Memory B cell (primary cell): ENCODE data around the gene S1PR1.

Source experiments
- ATAC-seq: fragments of 150-1000 bp; cut with Tn5 transposase; 2 replicates; pipeline ENCODE4 v1.10.0; 2021; ENCODE audit warnings: low read depth, mild to moderate bottlenecking, moderate library complexity
- DNase-seq, 2 donors: peaks; one replicate each; pipeline ENCODE4 v3.0.0; 2022; ENCODE audit warnings: low spot score in 2 of 2
- H3K27ac Mint-ChIP-seq: one replicate; pipeline ENCODE4 v1.8.0; 2022; ENCODE audit warnings: mild to moderate bottlenecking, moderate library complexity, mixed read lengths
- H3K27me3 Mint-ChIP-seq: one replicate; pipeline ENCODE4 v1.8.0; 2022; ENCODE audit warnings: mixed read lengths
- H3K36me3 Mint-ChIP-seq: one replicate; pipeline ENCODE4 v1.8.0; 2022; ENCODE audit warnings: mild to moderate bottlenecking, mixed read lengths
- H3K4me1 Mint-ChIP-seq: one replicate; pipeline ENCODE4 v1.8.0; 2022; ENCODE audit warnings: mixed read lengths
- H3K4me3 Mint-ChIP-seq: one replicate; pipeline ENCODE4 v1.8.0; 2022; ENCODE audit warnings: mild to moderate bottlenecking, moderate library complexity, mixed read lengths
- H3K9me3 Mint-ChIP-seq: one replicate; pipeline ENCODE4 v1.8.0; 2022; ENCODE audit warnings: mixed read lengths

The S1PR1 gene

DNA sequence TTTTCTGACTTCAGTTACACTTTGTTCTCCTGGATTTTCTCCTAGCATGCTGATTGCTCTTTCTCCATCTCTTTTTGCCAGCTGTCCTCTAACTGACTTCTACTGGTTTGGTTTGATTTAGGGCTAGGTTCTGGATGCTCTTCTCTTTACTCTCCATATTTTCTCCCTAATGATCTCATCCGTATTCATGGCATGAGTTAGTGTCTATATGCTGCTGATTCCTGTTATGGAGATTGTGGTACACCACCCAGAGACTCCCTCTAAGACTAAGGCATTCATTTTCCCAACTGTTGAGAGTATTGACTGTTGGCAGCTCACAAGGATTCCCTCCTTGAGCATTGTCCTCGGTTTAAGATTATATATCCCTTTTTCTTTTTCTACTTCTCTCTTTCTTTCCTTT lies 28.9 kb downstream of the S1PR1 start:
- no peak for ATAC-seq
- Mint-ChIP-seq H3K27me3 (no peaks in the 10 kb centered on the region), H3K27ac (peak overlapping the region; percentile 4), H3K4me1 (peaks cover 24% of the 10 kb centered on the region), H3K9me3 (no peaks in the 10 kb centered on the region), H3K36me3 (no peaks in the 10 kb centered on the region), H3K4me3 (no peak overlapping the region)
- DNase-seq = no peak

DNA sequence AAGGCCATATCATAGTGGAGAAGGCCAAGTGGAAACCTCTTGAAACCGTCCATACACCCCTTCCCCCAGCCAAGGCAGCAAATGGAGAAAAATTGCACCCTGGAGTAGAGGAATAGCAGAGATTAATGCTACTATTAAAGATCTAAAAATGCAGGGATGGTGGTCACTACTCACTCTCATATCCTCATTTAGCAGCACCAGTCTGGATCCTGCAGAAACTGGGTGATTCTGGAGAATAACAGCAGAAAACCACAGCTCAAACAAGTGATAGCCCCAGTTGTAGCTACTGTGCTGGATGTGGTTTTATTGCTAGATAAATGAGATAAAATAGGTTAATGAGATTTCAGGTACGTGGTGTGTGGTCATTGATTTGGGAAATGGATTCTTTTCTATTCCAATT lies 30.3 kb downstream of the S1PR1 start:
- DNase-seq = no peak
- no peaks in the 10 kb centered on the region for H3K36me3 Mint-ChIP-seq
- H3K9me3 Mint-ChIP-seq = no peaks in the 10 kb centered on the region
- H3K27me3 Mint-ChIP-seq = no peaks in the 10 kb centered on the region
- no peak overlapping the region for H3K4me3 Mint-ChIP-seq
- peaks cover 24% of the 10 kb centered on the region for H3K4me1 Mint-ChIP-seq
- no peak overlapping the region for H3K27ac Mint-ChIP-seq
- ATAC-seq = no peak

DNA sequence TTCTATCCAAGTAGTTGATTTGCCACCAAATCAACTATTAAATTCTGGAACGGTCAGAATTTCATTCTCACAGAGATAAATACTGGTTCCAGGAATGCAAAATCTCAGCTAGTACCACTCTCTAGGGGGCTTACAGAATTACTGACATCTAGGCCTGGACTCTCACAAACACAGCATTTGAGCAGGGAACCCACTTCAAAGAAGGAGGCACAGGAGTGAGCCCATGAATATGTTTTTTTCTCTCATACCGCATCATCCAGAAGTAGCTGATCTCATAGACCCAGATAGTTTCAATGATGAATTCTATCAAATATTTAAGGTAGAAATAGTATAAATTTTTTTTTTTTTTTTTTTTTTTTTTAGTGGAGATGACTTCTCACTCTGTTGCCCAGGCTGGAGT lies 32.1 kb downstream of the S1PR1 start:
- ATAC-seq = no peak
- no peak for DNase-seq
- no peak overlapping the region for H3K4me3 Mint-ChIP-seq
- no peaks in the 10 kb centered on the region for H3K27me3 Mint-ChIP-seq
- H3K27ac Mint-ChIP-seq = no peak overlapping the region
- no peaks in the 10 kb centered on the region for H3K9me3 Mint-ChIP-seq
- peaks cover 16% of the 10 kb centered on the region for H3K4me1 Mint-ChIP-seq
- no peaks in the 10 kb centered on the region for H3K36me3 Mint-ChIP-seq

DNA sequence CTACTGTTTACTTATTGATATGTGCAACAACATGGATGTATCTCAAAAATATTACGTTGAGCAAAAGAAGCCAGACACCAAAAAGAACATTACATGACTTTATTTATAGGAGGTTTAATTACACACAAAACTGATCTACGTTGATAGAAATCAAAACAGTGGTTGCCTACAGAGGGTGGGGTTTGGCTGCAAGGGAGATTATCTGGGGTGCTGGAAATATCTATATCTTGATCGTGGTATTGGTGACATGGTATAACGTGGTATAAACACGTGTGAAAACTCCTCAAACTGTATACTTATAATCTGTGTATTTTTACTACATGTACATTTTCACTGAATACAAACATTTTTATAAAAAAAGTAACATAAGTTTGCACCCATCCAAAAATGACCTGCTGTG lies 38.9 kb downstream of the S1PR1 start:
- no peak for ATAC-seq
- H3K4me3 Mint-ChIP-seq = no peak overlapping the region
- DNase-seq = no peak
- no peak overlapping the region for H3K27ac Mint-ChIP-seq
- no peaks in the 10 kb centered on the region for H3K27me3 Mint-ChIP-seq
- H3K9me3 Mint-ChIP-seq = no peaks in the 10 kb centered on the region
- no peaks in the 10 kb centered on the region for H3K36me3 Mint-ChIP-seq
- H3K4me1 Mint-ChIP-seq = peaks cover 29% of the 10 kb centered on the region

DNA sequence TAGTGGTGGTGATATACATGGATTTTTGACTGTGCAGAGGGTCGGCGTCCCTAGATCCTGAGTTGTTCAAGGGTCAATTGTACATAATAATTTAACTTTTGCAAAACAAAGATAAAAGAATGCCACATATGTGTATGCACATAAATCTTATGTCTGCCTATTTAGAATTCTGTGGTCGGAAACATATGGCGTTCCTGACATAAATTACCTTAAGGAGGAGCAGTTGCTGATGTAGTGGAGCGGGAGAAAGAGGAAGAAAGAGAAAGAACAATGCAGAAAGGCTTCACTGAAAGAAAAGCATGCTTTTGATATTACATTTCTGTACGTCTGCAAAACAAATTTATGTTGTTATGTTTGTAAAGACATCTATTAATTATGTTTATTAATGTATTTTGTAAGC lies 40.0 kb downstream of the S1PR1 start:
- no peak for DNase-seq
- no peak for ATAC-seq
- Mint-ChIP-seq H3K36me3 (no peaks in the 10 kb centered on the region), H3K9me3 (no peaks in the 10 kb centered on the region), H3K4me1 (peaks cover 29% of the 10 kb centered on the region), H3K4me3 (no peak overlapping the region), H3K27ac (no peak overlapping the region), H3K27me3 (no peaks in the 10 kb centered on the region)

DNA sequence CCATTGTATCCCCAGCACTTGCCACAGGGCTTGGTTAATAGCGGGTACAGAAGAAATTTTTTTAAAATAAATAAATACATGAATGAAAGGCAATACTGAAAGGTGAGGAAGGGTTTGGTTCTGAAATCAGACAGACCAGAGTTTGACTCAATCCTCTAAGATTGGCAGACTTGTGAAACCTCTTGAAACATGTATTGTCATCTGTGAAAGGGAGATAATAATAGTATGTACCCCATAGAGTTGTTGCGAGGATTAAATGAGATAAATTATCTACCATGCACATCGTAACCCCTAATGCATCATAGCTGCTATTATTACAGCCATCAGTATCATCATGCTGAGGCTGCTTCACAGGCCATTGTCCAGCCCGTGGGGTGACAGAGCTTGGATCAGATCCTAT lies 41.4 kb downstream of the S1PR1 start:
- no peak for DNase-seq
- Mint-ChIP-seq H3K27me3 (no peaks in the 10 kb centered on the region), H3K4me1 (peaks cover 29% of the 10 kb centered on the region), H3K4me3 (no peak overlapping the region), H3K36me3 (no peaks in the 10 kb centered on the region), H3K27ac (no peak overlapping the region), H3K9me3 (no peaks in the 10 kb centered on the region)
- ATAC-seq = no peak

DNA sequence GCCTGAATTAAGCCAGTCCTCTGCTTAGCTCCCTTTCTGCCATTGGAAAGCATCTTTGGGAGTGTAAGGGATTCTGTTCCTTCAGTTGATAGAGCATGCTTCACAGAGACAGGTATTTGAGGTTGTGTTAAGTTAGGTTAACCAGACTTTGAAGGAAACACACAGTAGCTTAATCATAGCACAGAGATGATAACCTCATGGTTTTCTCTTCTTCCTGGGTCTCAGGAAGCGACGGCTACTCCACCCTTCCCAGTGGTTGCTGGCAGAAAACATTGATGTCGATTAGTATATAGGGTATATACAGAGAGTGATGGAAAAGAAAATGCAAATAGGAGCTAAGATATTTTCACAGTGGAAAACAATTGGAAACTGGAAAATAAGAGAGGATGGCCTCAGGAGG lies 42.0 kb downstream of the S1PR1 start:
- peak overlapping the region; percentile 67 for H3K4me3 Mint-ChIP-seq
- H3K36me3 Mint-ChIP-seq = no peaks in the 10 kb centered on the region
- no peak for ATAC-seq
- H3K9me3 Mint-ChIP-seq = no peaks in the 10 kb centered on the region
- DNase-seq = no peak
- no peak overlapping the region for H3K27ac Mint-ChIP-seq
- no peaks in the 10 kb centered on the region for H3K27me3 Mint-ChIP-seq
- peaks cover 29% of the 10 kb centered on the region for H3K4me1 Mint-ChIP-seq

DNA sequence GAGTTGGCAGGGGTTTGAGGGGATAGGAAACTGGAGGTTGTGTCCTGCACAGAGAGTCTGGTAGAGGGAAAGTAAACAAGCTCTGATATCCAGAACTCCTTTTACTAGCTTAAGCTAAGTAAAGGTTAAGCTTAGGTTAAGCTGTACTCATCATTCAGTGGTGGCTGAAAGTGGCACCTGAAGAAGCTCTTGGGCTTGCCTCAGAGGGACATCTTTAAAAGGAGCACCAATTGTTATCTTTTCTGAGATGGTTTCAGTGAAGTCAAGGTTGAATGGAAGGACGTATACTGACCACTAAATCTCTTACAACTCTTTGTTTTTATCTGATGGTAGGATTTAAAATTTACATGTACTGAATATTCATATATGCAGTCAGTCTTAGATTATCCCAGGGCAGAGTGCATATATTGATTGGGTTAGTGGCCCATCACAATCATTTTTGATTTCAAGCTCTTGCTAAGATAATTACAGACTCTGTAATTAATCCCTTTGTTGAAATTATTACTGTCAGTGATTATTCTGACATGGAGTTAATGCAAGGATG lies 43.3 kb downstream of the S1PR1 start:
- H3K4me3 Mint-ChIP-seq = no peak overlapping the region
- peaks cover 29% of the 10 kb centered on the region for H3K4me1 Mint-ChIP-seq
- H3K27ac Mint-ChIP-seq = no peak overlapping the region
- H3K27me3 Mint-ChIP-seq = no peaks in the 10 kb centered on the region
- H3K9me3 Mint-ChIP-seq = no peaks in the 10 kb centered on the region
- DNase-seq (no peak), ATAC-seq (no peak)
- no peaks in the 10 kb centered on the region for H3K36me3 Mint-ChIP-seq

DNA sequence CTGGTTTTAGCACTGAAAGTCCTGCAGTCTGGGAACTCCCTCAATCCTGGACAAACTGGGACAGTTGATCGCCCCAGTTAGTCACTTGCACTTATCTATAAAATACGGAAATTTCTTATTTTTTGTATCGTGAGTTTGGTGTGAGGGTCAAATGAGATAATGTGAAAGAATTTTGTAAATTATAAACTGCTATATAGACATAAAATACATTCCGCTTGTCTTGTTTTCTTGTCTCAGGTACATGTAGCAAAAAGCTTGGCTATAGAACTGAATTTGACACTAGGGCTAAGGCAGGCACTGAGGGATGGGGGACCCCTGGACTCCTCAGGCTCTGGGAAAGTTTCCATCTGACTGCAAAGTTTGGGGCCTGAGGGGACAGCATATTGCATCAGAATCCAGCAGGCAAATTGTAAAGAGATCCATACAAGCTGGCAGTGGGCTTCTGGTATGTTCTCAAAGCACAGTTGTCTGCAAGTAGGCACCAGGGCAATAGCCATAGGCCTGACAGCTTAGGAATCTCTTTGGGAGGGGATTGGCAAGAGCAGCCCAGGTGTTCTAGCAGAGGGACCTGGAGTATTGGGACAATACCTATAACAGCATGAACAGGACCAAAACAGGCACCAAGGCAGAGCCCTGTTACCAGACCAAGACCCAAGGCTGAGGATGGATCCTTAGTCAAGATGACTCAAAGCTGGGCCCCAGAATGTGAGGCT lies 44.3 kb downstream of the S1PR1 start:
- no peak for DNase-seq
- Mint-ChIP-seq H3K4me3 (no peak overlapping the region), H3K27me3 (no peaks in the 10 kb centered on the region), H3K9me3 (no peaks in the 10 kb centered on the region), H3K27ac (no peak overlapping the region), H3K36me3 (no peaks in the 10 kb centered on the region), H3K4me1 (peaks cover 24% of the 10 kb centered on the region)
- ATAC-seq = no peak

DNA sequence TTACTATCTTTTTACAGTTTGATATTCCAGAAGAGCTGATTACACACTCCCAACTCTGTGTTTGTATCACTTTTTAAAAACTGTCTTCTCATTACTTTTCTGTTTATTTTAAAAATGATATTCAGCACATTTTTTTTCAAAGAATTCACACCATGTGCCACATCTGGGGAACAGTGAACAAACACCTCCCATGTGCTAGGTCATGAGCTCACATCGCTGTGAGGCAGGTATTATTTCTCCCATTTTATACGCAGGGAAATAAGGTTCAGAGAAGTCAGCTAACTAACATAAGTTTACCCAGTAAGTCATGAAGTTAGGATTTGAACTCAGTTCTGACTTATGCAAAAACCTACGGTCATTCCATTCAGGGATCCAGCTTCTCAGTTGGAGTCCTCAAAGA lies 44.9 kb downstream of the S1PR1 start:
- DNase-seq (no peak), ATAC-seq (no peak)
- H3K27me3 Mint-ChIP-seq = no peaks in the 10 kb centered on the region
- H3K4me1 Mint-ChIP-seq = peaks cover 18% of the 10 kb centered on the region
- no peak overlapping the region for H3K4me3 Mint-ChIP-seq
- H3K27ac Mint-ChIP-seq = no peak overlapping the region
- H3K9me3 Mint-ChIP-seq = no peaks in the 10 kb centered on the region
- no peaks in the 10 kb centered on the region for H3K36me3 Mint-ChIP-seq

DNA sequence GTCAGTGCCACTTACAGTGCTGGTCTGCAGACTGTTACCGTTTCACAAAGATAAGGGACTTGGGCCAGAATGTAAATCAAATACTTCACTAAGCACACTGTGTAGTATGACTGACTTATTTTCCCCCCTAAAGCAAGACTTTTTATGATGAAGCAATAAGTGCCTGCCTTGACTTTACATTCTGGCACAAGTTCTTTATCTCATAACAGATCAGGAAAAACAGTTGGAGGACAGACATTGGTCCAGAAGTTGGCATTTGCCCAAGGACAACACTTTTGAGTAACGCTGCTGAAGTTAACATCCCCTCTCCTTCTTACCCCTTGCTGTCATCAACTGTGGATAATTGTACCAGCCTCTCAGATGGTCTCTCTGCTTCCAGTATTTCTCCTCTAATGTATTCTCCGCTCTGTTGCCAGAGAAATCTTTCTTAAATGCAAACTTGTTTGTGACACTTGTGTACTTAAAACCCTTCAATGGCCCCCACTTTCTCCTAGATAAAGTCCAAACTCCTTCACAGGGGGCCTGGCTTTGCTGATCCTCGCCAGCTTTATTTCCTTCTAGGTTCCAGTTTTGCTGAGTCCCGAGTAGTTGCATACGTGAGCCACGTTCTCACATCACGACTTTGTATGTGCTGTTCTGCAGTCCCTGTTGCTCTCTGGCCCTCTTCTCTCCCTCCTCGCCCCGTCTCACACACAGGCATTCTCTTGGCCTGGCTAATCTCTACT lies 45.7 kb downstream of the S1PR1 start:
- H3K4me3 Mint-ChIP-seq = no peak overlapping the region

DNA sequence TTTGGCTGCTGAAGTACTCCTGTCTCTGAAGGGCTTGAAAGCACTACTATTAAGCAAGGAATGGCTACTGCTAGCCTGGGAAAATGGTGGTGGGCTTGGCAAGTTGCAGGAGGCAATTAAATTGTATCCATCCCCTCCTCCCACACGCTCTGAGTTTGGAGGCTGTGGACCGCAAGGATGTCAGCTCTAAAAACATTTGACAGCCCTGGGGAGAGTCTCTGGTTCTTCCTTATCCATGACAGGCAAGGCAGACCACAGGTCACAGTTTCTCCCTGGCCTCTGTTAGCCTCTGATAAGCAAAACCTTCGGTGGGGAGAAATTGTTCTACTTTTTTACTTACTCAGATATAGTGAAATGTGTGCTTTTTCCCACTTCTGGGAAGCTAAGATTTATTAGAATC lies 46.6 kb downstream of the S1PR1 start:
- DNase-seq (no peak), ATAC-seq (no peak)
- Mint-ChIP-seq H3K27ac (no peak overlapping the region), H3K9me3 (no peaks in the 10 kb centered on the region), H3K27me3 (no peaks in the 10 kb centered on the region), H3K4me1 (peaks cover 15% of the 10 kb centered on the region), H3K36me3 (no peaks in the 10 kb centered on the region), H3K4me3 (no peak overlapping the region)

More for the DNA sequence above, 45.7 kb downstream of the S1PR1 start:
- DNase-seq = no peak
- H3K27me3 Mint-ChIP-seq = no peaks in the 10 kb centered on the region
- H3K36me3 Mint-ChIP-seq = no peaks in the 10 kb centered on the region
- no peaks in the 10 kb centered on the region for H3K9me3 Mint-ChIP-seq
- no peak overlapping the region for H3K27ac Mint-ChIP-seq
- ATAC-seq = no peak
- H3K4me1 Mint-ChIP-seq = peaks cover 15% of the 10 kb centered on the region

DNA sequence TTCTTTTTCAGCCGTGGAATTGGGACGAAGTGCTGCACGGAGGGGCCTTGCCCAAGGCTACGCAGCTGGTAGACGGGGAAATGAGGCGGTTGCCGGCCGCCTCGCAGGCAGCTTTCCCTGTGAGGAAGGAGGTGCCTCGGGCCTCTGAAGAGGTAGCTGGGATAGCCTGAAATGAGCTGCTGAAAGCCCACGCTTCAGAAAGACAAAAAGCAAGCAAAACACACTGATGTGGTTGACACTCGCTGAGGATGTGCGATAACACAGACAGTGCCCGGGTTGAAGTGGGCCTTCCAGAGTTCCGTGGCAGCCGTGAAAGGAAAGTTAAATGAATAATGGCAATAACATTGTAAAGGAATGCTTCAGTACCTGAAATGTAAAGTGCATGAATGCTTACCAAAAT lies 47.2 kb downstream of the S1PR1 start:
- ATAC-seq (no peak), DNase-seq (no peak)
- H3K27ac Mint-ChIP-seq = no peak overlapping the region
- no peaks in the 10 kb centered on the region for H3K9me3 Mint-ChIP-seq
- H3K27me3 Mint-ChIP-seq = no peaks in the 10 kb centered on the region
- H3K4me1 Mint-ChIP-seq = peaks cover 13% of the 10 kb centered on the region
- H3K36me3 Mint-ChIP-seq = no peaks in the 10 kb centered on the region
- H3K4me3 Mint-ChIP-seq = no peak overlapping the region

DNA sequence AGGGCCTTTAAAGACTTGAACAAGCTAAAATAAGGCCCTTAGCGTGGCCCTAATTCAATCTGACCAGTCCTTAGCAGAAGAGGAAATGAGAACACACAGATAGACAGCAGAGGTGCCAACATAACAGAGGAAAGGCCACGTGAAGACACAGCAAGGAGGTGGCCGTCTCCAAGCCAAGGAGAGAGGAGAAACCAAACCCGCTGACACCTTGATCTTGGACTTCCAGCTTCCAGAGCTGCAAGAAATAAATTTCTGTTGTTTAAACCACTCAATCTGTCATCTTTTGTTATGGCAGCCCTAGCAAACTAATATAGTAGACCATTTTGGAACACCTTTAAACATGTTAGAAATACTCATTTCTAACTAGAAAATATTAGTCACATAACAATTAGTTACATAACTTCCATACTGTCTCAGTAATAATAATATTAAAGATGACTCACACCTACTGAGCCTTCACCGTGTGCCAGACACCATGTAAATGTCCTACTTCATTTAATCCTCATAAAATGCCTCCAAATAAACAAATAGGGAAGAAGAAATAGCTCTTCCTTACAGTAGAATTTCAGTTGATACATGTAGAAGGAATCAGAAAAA lies 47.9 kb downstream of the S1PR1 start:
- Mint-ChIP-seq H3K27ac (no peak overlapping the region), H3K27me3 (no peaks in the 10 kb centered on the region), H3K9me3 (no peaks in the 10 kb centered on the region), H3K4me3 (no peak overlapping the region), H3K36me3 (no peaks in the 10 kb centered on the region), H3K4me1 (peaks cover 10% of the 10 kb centered on the region)
- ATAC-seq = no peak
- DNase-seq = no peak
